Lower leg skin (tissue), 3 donors: ENCODE data around the gene GPR37L1.

Experiments used
- CTCF ChIP-seq, 3 donors: fragments of 450-650 bp; IDR thresholded peaks; one replicate each; pipeline ENCODE4 v1.5.1; 2016; ENCODE audit warnings: antibody characterized with exemption in 3 of 3, mild to moderate bottlenecking in 3 of 3, moderate library complexity in 2 of 3
- POLR2A ChIP-seq, 2 donors: fragments of 450-650 bp; IDR thresholded peaks; one replicate each; pipeline ENCODE4 v1.6.1; 2016 to 2017; ENCODE audit warnings: antibody characterized with exemption in 2 of 2, mild to moderate bottlenecking in 1 of 2, moderate library complexity in 1 of 2

GRCh38 chr1:202143768-202144401 lies 21.2 kb downstream of the GPR37L1 start:
- TF ChIP-seq POLR2A (IDR thresholded peaks at IDR 0.05) = no peak
- no peak for TF ChIP-seq CTCF (IDR thresholded peaks at IDR 0.05)
